Type B pancreatic cell (in vitro differentiated cells): ENCODE data around the gene PANK4. TPM values are rescaled to one million over a fixed set of nuclear protein-coding genes. Genes with fewer than 3 reads are reported as not detected.

ENCODE experiments used
- DNase-seq: peaks from one replicate; pipeline ENCODE4 v3.0.0; 2021; ENCODE audit warnings: mixed read lengths; ENCODE audit not compliant: unreplicated experiment; ENCODE audit errors: extremely low spot score
- H3K27ac Mint-ChIP-seq: 2 replicates; pipeline ENCODE4 v1.8.0; 2021; ENCODE audit warnings: mild to moderate bottlenecking, mixed read lengths
- H3K27me3 Mint-ChIP-seq: 2 replicates; pipeline ENCODE4 v1.8.0; 2021; ENCODE audit warnings: mixed read lengths
- H3K36me3 Mint-ChIP-seq: 2 replicates; pipeline ENCODE4 v1.8.0; 2021; ENCODE audit warnings: mixed read lengths
- H3K4me1 Mint-ChIP-seq: one replicate; pipeline ENCODE4 v1.8.0; 2021; ENCODE audit warnings: mixed read lengths; ENCODE audit not compliant: unreplicated experiment
- H3K4me3 Mint-ChIP-seq: 2 replicates; pipeline ENCODE4 v1.8.0; 2021; ENCODE audit warnings: mild to moderate bottlenecking, mixed read lengths
- H3K9me3 Mint-ChIP-seq: 2 replicates; pipeline ENCODE4 v1.8.0; 2021; ENCODE audit warnings: mixed read lengths
- total RNA-seq: library from RNA; stranded (reverse); gene quantifications from 2 replicates; pipeline ENCODE4 v1.2.1, GENCODE V29; 2021; ENCODE audit warnings: low replicate concordance
- TF ChIP-seq, protein P1 (sequence below): fragments of 200-600 bp; sonication (generic); conservative IDR thresholded peaks from 2 replicates; pipeline ENCODE4 v1.5.0; 2021; ENCODE audit warnings: antibody characterized with exemption, mild to moderate bottlenecking

Gene PANK4
- total RNA-seq, 1 donor from 2014 or later, result 49.1 TPM

DNA sequence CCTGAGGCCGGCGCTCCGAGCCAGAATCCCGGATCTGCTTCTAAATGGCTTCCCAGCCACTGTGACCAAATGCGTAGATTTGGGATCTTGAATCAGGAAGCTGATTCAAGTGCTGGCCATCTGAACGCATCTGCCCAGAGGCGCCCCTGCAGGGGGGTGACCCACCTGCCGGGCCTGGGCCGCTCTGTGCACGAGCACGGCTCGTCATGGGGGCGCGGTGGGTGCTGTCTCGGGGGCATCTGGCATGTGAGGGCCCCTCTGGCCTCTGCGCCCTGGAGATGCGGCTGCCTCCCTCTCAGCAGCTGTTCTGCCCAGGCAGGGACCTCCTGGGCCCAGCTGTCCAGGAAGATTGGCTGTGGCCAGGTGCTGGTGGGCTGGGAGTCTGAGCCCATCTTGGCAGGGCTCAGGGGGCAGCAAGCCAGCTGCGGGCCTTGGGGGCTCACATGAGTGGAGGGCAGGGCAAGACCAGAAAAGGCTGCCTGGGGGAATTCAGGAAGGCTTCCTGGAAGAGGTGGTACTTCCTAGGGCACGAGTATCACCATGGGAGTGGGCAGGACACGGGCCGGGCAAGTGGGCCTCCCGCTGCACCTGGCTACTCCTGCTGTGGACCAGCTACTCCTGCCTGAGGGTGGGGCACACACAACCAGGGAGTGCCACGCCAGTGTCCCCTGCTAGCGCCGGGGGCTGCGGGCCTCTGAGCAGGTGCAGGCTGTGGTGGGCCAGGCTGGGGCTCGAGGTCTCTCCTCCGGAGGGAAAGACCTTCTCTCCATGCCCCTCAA, 25.2 kb downstream of the PANK4 start:
- Mint-ChIP-seq H3K9me3 (no peaks in the 10 kb centered on the region), H3K4me1 (no peaks in the 10 kb centered on the region), H3K27me3 (no peaks in the 10 kb centered on the region), H3K27ac (no peak overlapping the region), H3K36me3 (no peaks in the 10 kb centered on the region), H3K4me3 (no peak overlapping the region)
- TF ChIP-seq, protein P1, sequence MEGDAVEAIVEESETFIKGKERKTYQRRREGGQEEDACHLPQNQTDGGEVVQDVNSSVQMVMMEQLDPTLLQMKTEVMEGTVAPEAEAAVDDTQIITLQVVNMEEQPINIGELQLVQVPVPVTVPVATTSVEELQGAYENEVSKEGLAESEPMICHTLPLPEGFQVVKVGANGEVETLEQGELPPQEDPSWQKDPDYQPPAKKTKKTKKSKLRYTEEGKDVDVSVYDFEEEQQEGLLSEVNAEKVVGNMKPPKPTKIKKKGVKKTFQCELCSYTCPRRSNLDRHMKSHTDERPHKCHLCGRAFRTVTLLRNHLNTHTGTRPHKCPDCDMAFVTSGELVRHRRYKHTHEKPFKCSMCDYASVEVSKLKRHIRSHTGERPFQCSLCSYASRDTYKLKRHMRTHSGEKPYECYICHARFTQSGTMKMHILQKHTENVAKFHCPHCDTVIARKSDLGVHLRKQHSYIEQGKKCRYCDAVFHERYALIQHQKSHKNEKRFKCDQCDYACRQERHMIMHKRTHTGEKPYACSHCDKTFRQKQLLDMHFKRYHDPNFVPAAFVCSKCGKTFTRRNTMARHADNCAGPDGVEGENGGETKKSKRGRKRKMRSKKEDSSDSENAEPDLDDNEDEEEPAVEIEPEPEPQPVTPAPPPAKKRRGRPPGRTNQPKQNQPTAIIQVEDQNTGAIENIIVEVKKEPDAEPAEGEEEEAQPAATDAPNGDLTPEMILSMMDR, result no peak
- DNase-seq, result no peak

DNA sequence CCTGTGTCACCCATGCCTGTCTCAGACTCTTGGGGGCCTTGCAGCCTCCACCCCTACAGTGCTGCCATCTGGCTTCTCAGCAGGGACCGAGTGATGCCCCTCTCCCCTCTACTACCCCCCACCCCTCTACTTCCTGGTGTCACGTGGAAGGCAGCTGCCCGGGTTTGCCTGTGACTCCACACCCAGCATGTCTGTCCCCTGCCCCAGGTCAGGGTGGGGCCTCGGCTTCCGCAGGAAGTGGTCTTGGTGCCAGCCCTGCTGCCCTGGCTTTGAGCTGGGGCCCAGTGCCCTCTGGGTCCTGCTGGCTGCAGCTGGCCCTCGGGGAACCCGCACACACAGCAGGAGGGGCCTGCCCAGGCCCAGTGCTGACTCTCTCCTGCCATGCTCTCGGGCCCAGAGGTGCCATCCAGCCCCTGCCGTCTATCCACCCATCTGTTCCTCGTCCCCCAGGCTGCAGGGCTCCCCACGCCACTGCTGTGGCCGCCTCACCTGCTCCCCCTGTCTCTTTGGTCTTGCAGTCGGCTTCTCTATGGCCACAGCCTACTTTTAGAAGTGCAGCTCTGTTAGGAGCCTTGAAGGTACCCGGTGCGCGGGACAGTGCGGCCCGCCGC, 26.3 kb downstream of the PANK4 start:
- no peaks in the 10 kb centered on the region for H3K36me3 Mint-ChIP-seq
- DNase-seq, result no peak
- TF ChIP-seq, protein P1, result no peak
- H3K9me3 Mint-ChIP-seq, result no peaks in the 10 kb centered on the region
- H3K4me1 Mint-ChIP-seq, result no peaks in the 10 kb centered on the region
- H3K4me3 Mint-ChIP-seq, result no peak overlapping the region
- no peak overlapping the region for H3K27ac Mint-ChIP-seq
- no peaks in the 10 kb centered on the region for H3K27me3 Mint-ChIP-seq

DNA sequence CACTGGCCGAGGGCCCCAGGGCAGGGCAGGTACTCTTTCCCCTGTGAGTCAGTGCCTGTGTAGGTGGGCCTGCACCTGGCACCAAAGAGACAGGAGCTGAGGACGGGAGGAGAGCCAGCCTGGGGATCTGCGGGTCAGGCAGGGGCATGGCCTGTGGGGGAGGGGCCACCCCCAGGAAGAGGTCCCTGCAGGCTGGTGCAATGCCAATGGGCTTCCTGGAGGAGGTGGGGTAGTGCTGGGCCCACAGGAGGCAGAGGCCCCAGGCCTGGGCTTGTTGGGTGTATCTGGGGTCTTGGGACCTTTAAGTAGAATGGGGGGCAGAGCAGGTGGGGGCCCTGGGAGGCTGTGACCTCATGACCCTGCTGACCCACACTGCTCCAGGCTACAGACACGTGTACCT, 27.1 kb downstream of the PANK4 start:
- Mint-ChIP-seq H3K4me1 (no peaks in the 10 kb centered on the region), H3K27me3 (no peaks in the 10 kb centered on the region), H3K36me3 (no peaks in the 10 kb centered on the region), H3K4me3 (no peak overlapping the region), H3K27ac (no peak overlapping the region), H3K9me3 (no peaks in the 10 kb centered on the region)
- no peak for DNase-seq
- TF ChIP-seq, protein P1, result no peak

DNA sequence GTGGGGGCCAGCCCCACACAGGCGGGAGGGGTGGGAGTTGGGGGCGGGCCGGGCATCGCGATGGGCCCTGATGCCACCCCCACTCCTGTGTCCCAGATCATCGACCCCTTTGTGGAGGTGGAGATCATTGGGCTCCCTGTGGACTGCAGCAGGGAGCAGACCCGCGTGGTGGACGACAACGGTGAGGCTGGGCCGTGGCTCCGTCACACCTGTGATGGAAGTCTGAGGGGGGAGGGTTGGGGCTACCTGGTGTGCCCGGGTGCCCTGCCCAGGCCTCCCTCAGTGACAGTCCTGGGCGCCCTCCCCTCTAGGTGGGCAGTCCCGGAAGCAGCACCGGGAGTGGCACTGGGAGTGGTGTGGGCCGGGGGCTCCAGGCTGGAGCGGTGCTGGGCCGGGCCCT, 27.7 kb downstream of the PANK4 start:
- DNase-seq, result no peak
- TF ChIP-seq, protein P1, result no peak
- Mint-ChIP-seq H3K4me1 (no peaks in the 10 kb centered on the region), H3K36me3 (no peaks in the 10 kb centered on the region), H3K27me3 (no peaks in the 10 kb centered on the region), H3K4me3 (no peak overlapping the region), H3K27ac (no peak overlapping the region), H3K9me3 (no peaks in the 10 kb centered on the region)

DNA sequence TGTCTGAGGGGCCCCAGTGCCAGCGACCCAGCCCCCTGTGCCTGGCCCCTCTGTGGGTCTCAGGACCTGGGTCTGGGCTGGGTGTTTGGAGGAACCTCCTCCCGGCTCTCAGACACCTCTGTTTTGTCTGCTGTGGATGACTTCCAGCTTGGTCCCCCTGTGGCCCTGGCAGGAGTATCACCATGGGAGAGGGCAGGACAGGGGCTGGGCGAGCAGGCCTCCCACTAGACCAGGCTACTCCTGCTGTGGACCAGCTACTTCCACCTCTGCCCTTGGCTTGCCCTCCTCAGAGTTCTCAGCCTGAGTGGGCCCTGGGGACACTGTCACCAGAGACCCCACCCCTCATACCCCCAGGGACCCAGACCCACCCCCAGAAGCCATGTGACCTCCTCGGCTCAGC, 28.5 kb downstream of the PANK4 start:
- Mint-ChIP-seq H3K27ac (no peak overlapping the region), H3K27me3 (no peaks in the 10 kb centered on the region), H3K9me3 (no peaks in the 10 kb centered on the region), H3K36me3 (no peaks in the 10 kb centered on the region), H3K4me1 (no peaks in the 10 kb centered on the region), H3K4me3 (no peak overlapping the region)
- DNase-seq, result no peak
- TF ChIP-seq, protein P1, result no peak
